ENCODE data around the gene RNASE11. TPM values are rescaled to one million over a fixed set of nuclear protein-coding genes. Genes with fewer than 3 reads are reported as not detected.

The RNASE11 gene
- total RNA-seq, 1 experiment from 2014 or later = not detected

DNA sequence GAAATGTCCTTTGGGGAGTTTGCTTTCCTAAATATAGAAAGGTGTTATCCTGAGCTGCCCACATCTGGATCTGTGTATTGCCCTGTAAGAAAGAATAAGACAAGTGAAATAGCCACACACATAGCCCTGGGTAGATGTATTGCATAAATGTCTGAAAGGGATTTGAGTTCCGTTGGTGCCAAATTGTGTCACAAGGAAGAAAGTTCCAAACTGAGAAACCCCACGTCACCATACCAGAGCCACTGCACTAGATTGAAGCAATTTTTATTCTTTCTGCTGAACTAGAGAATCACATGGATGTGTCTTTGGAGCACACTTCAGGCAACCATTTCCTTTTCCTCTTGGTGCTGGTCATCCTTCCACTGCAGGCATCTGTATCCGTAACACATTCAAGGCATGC is 32.0 kb downstream of the RNASE11 start:
- Histone ChIP-seq H3K9me2 (replicated peaks; ENCODE audit: low read length) (no peaks in the 10 kb centered on the region), H3K27me3 (ENCODE audit: low read length) (peaks cover 46% of the 10 kb centered on the region), H3K79me2 (ENCODE audit: low read length) (no peaks in the 10 kb centered on the region), H3K9ac (ENCODE audit: low read length) (no peak overlapping the region), H3F3A (ENCODE audit: low read length, unreplicated experiment) (no peaks in the 10 kb centered on the region), H3K4me3 (ENCODE audit: low read length) (no peak overlapping the region), H3K4me1 (ENCODE audit: insufficient read depth, low read length) (no peaks in the 10 kb centered on the region), H3K4me2 (ENCODE audit: low read length) (no peak overlapping the region), H3K9me3 (ENCODE audit: low read length) (no peaks in the 10 kb centered on the region), H3K36me3 (ENCODE audit: low read depth, low read length) (no peaks in the 10 kb centered on the region), H3K27ac (ENCODE audit: low read length) (no peak overlapping the region), H4K20me1 (ENCODE audit: low read length) (no peaks in the 10 kb centered on the region), H2AFZ (ENCODE audit: low read length) (no peak overlapping the region)
- BruUV-seq (replicated peaks) = no TSS peak
- ATAC-seq = no peak
- intact Hi-C loops (cut with micrococcal nuclease) = no loop called here
- DNase-seq = no peak
- no peak for TF ChIP-seq EZH2phosphoT487 (IDR thresholded peaks at IDR 0.05; ENCODE audit: borderline replicate concordance, low read length)
- TF ChIP-seq, protein P1, sequence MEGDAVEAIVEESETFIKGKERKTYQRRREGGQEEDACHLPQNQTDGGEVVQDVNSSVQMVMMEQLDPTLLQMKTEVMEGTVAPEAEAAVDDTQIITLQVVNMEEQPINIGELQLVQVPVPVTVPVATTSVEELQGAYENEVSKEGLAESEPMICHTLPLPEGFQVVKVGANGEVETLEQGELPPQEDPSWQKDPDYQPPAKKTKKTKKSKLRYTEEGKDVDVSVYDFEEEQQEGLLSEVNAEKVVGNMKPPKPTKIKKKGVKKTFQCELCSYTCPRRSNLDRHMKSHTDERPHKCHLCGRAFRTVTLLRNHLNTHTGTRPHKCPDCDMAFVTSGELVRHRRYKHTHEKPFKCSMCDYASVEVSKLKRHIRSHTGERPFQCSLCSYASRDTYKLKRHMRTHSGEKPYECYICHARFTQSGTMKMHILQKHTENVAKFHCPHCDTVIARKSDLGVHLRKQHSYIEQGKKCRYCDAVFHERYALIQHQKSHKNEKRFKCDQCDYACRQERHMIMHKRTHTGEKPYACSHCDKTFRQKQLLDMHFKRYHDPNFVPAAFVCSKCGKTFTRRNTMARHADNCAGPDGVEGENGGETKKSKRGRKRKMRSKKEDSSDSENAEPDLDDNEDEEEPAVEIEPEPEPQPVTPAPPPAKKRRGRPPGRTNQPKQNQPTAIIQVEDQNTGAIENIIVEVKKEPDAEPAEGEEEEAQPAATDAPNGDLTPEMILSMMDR (conservative IDR thresholded peaks at IDR 0.05; ENCODE audit: low read depth, low read length) = no peak
- no peak for TF ChIP-seq EZH2 (IDR thresholded peaks at IDR 0.05; ENCODE audit: low read length, unreplicated experiment)
- POLR2A ChIA-PET (ENCODE audit: unreplicated experiment) = no interaction called here
- CTCF ChIA-PET = no interaction called here

DNA sequence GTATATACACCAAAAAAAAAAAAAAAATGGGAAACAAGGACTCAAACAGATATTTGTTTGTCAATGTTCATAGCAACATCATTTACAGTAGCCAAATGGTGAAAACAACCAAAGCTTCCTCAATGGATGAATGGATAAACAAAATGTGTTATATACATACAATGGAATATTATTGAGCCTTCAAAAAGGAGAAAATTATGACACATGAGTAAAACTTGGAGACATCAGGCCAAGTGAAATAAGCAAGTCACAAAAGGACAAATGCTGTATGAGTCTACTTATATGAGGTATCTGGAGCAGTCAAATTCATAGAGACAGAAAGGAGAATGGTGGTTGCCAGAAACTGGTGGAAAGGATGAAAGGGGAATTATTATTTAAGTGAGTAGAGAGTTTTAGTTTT is 34.8 kb downstream of the RNASE11 start:
- H2AFZ ChIP-seq (ENCODE audit: low read length) = no peak overlapping the region
- BruUV-seq (replicated peaks) = no TSS peak
- no peaks in the 10 kb centered on the region for H3K4me1 ChIP-seq (ENCODE audit: insufficient read depth, low read length)
- TF ChIP-seq EZH2 (IDR thresholded peaks at IDR 0.05; ENCODE audit: low read length, unreplicated experiment) = no peak
- TF ChIP-seq EZH2phosphoT487 (IDR thresholded peaks at IDR 0.05; ENCODE audit: borderline replicate concordance, low read length) = no peak
- TF ChIP-seq, protein P1 (conservative IDR thresholded peaks at IDR 0.05; ENCODE audit: low read depth, low read length) = no peak
- DNase-seq = no peak
- intact Hi-C loops (cut with micrococcal nuclease) = no loop called here
- H3K9ac ChIP-seq (ENCODE audit: low read length) = no peak overlapping the region
- no peak overlapping the region for H3K4me3 ChIP-seq (ENCODE audit: low read length)
- H4K20me1 ChIP-seq (ENCODE audit: low read length) = no peaks in the 10 kb centered on the region
- no peak overlapping the region for H3K4me2 ChIP-seq (ENCODE audit: low read length)
- H3K9me2 ChIP-seq (replicated peaks; ENCODE audit: low read length) = no peaks in the 10 kb centered on the region
- peaks cover 71% of the 10 kb centered on the region for H3K27me3 ChIP-seq (ENCODE audit: low read length)
- no peaks in the 10 kb centered on the region for H3K36me3 ChIP-seq (ENCODE audit: low read depth, low read length)
- no peak overlapping the region for H3K27ac ChIP-seq (ENCODE audit: low read length)
- ATAC-seq = no peak
- POLR2A ChIA-PET (ENCODE audit: unreplicated experiment) = no interaction called here
- CTCF ChIA-PET = no interaction called here
- H3F3A ChIP-seq (ENCODE audit: low read length, unreplicated experiment) = no peaks in the 10 kb centered on the region
- no peaks in the 10 kb centered on the region for H3K79me2 ChIP-seq (ENCODE audit: low read length)
- no peaks in the 10 kb centered on the region for H3K9me3 ChIP-seq (ENCODE audit: low read length)

DNA sequence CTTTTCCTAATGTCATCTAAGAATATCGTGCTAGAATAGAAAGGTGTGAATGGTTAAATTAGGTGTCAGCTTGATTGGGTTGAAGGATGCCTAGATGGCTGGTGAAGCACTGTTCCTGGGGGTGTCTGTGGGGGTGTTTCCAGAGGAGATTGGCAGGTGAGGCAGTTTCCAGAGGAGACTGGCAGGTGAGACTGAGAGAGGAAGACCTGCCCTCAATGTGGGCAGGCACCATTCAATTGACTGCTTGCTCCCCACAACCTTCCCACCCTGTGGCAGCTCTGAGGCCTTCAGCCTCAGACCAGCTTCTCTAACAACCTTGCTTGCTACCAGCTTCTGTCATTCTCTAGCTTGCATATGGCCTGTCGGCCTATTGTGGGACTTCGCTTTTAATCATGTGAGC is 36.2 kb downstream of the RNASE11 start:
- Histone ChIP-seq H3F3A (ENCODE audit: low read length, unreplicated experiment) (no peaks in the 10 kb centered on the region), H4K20me1 (ENCODE audit: low read length) (no peaks in the 10 kb centered on the region), H3K4me1 (ENCODE audit: insufficient read depth, low read length) (no peaks in the 10 kb centered on the region), H3K27me3 (ENCODE audit: low read length) (peaks cover 79% of the 10 kb centered on the region), H3K9ac (ENCODE audit: low read length) (no peak overlapping the region), H3K79me2 (ENCODE audit: low read length) (no peaks in the 10 kb centered on the region), H3K36me3 (ENCODE audit: low read depth, low read length) (no peaks in the 10 kb centered on the region), H3K27ac (ENCODE audit: low read length) (no peak overlapping the region), H3K9me2 (replicated peaks; ENCODE audit: low read length) (no peaks in the 10 kb centered on the region), H2AFZ (ENCODE audit: low read length) (no peak overlapping the region), H3K4me3 (ENCODE audit: low read length) (no peak overlapping the region), H3K4me2 (ENCODE audit: low read length) (no peak overlapping the region), H3K9me3 (ENCODE audit: low read length) (no peaks in the 10 kb centered on the region)
- TF ChIP-seq EZH2 (IDR thresholded peaks at IDR 0.05; ENCODE audit: low read length, unreplicated experiment) (no peak), EZH2phosphoT487 (IDR thresholded peaks at IDR 0.05; ENCODE audit: borderline replicate concordance, low read length) (no peak)
- TF ChIP-seq, protein P1 (conservative IDR thresholded peaks at IDR 0.05; ENCODE audit: low read depth, low read length) = no peak
- POLR2A ChIA-PET (ENCODE audit: unreplicated experiment) = no interaction called here
- DNase-seq = no peak
- no TSS peak for BruUV-seq (replicated peaks)
- CTCF ChIA-PET = no interaction called here
- intact Hi-C loops (cut with micrococcal nuclease) = no loop called here
- ATAC-seq = no peak
